DMS153 treated with DMSO at 0.1 percent for 48 hours (cell line): ENCODE measurements around the gene SS18L1.
"Not testable (repeated sequence)": the region's sequence is repeated elsewhere in the genome, so short reads cannot be mapped to it uniquely, and the experiment has no call there.

Source experiments
- DNase-seq: peaks from one replicate; lab custom pipeline; 2025; ENCODE audit not compliant: unreplicated experiment; lab: John Stamatoyannopoulos, UW

SS18L1 gene

DNA sequence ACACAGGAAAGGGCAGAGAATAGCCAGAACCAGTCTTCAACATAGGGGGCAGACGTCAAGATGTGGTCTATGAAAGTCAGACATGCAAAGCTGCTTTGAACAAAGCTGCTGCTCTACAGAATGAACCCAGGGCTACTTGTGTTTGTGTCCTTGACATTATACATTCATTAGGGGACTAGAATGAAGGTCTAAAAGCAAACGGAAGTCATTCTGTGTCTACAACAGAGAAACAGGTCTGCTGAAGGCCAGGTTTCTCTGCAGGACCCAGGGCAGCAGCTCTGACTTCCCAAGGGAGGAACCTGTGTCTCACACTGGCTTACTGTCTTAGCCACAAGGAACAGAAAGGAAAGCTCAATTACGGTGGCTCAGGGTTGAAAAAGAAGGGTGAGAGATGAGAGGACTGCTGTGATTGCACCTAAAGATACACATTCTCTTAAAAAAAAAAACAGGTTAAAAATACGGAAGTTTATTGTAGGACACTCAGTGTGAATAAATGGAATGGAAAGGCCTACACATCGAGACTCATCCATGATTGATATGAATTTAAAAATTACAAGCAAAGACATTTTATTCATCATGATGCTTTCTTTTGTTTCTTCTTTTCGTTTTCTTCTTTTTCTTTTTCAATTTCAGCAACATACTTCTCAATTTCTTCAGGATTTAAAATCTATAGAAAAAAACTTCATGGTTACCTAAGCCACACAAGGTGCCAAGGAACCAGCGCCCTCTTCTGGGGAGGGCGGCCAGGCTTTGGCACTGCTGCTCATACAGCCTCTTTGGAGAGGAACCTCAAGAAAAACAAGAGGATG is 7.1 kb upstream of the SS18L1 start:
- DNase-seq = peak; percentile 4

DNA sequence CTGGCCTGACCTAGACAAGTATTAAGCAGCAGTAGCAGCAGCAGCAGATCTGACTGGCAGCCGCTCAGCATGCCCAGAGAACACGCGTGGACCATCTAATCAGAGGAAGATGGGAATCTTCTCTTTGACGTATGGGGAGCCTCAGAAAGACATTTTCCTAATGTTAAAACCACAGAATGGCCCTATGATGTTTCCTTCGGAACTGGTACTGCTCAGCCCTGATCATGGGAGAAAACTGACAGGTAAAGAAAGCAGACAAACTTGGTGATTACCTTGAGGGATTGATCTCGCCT is 6.5 kb upstream of the SS18L1 start:
- DNase-seq = no peak

DNA sequence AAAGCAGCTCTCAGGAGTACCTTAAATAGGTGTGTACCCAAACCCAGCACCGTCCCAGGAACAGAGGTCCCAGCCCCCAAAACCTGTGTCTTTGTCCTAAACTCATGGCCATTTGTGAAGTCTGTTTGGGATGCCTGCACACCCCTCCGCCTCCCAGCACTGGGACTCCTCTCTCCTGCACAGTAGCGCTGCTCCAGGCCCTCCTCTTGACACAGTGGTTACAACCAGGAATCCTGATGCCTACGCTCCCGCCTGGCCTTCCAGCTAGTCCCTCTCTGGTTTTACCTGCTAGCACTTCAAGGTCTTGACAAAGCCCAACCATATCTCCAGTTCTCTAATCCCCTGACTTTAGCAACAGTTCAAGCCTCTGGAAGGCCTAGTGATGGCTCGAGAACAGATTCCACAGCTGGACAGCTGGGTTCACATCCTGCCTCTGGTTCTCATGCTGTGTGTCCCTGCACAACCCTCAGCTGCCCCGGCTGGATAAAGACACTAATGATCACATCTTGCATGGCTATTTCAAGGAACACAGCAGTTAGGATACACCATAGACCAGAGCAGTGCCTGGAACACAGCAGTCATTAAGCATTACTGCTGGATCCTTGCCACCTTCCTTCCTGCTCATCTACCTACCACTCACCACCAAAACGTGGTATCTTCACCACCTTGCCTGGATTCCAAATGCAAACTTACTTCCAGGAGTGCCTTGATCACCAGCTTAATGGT is 5.9 kb upstream of the SS18L1 start:
- DNase-seq = no peak

DNA sequence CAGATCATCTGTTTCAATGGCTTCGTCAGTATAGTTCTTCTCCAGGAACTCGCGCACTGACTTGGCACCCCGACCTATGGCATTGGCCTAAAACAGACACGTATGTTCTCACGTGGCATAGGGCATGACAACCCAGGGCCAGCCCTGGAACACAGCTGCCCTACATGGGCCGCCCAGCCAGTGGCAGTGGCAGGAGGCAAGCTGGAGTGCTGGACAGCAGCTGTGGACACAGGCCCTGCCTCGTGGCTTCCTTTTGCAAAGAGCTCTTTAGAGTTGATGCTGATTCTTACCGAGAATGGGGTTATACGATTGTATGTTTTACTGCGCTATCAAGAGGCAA is 5.4 kb upstream of the SS18L1 start:
- no peak for DNase-seq

DNA sequence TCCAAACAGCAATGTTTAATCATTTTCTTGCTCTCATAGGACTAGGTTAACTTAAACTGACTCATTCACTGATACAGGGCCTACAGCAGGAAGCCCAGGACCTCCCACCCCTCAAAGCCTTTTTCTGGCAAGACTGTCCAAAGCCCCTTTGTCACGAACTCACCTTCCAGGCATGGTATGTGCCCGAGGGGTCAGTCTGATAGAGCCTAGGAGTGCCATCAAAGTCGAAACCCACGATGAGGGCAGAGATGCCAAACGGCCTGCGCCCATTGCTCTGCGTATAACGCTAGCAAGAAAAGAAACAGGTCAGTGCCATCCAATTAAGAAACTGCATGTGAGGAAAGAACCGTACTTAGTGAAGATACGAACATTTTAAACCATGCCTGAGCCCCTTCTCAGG is 4.7 kb upstream of the SS18L1 start:
- no peak for DNase-seq

DNA sequence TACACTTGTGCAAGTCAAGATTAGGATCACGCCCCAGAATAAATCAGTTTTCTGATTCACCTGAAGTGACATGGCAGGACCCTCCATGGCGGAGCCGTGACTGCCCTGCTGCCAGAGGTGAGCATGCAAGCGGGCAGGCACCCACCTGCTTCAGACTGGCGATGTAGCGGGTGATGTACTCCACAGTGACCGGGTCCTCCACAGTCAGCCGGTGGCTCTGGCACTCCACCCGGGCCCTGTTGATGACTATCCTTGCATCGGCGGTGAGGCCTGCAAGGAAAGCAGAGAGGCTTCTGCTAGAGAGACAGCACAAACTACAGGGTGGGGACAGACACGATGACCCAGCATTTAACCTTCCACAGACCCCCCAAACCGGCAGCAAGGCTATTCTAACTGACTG is 3.9 kb upstream of the SS18L1 start:
- no peak for DNase-seq

DNA sequence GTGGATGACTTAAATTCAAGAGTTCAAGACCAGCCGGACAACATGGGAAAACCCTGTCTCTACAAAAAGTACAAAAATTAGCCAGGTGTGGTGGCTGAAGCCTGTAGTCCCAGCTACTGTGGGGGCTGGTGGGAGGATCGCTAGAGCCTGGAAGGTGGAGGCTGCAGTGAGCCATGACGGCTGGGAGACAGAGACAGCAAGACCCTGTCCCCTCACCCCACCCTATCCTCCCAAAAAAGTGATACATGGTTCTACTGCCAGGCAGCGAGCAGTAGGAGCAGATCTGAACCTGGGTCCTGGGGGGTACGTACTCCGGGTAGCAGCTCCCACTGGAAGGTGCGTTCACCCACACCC is 2.5 kb upstream of the SS18L1 start:
- DNase-seq = no peak

DNA sequence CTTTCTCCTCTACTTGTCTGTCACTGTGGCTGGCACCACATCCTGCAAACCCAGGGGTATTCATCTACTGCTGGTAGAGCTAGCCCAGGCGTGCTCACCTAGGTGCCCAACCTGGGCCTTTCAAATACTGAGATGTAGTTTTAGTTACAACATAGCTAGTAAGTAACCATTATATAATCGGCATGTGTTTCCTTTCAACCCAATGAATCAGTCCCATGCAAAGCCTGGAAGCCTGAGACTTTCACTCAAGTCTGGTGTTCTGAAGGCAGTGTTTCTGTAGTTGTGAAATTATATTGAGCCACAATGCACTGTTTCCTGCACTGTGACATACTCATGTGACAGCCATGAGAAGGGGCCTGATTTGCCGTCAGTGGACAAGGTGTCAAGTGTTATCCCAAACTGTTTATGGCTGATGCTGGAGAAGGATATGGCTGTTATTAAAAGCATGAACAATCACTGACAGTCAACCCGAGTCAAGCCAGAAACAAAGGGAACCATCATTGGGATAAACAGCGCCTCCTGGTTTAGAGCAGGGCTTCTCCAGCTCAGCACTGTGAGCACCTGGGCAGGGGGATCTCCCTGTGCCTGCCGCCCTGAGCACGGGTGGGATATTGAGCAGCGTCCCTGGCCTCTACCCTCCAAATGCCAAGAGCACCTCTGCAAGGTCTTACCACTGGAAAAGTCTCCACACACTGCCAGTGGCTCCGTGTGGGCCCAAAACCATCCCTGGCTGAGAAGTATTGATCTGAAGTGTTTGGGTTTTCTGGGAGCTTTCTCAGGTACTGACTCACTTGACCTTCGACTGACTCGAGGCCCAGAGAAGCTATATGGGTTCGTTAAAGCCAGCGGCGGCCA is 1.9 kb upstream of the SS18L1 start:
- DNase-seq = no peak

DNA sequence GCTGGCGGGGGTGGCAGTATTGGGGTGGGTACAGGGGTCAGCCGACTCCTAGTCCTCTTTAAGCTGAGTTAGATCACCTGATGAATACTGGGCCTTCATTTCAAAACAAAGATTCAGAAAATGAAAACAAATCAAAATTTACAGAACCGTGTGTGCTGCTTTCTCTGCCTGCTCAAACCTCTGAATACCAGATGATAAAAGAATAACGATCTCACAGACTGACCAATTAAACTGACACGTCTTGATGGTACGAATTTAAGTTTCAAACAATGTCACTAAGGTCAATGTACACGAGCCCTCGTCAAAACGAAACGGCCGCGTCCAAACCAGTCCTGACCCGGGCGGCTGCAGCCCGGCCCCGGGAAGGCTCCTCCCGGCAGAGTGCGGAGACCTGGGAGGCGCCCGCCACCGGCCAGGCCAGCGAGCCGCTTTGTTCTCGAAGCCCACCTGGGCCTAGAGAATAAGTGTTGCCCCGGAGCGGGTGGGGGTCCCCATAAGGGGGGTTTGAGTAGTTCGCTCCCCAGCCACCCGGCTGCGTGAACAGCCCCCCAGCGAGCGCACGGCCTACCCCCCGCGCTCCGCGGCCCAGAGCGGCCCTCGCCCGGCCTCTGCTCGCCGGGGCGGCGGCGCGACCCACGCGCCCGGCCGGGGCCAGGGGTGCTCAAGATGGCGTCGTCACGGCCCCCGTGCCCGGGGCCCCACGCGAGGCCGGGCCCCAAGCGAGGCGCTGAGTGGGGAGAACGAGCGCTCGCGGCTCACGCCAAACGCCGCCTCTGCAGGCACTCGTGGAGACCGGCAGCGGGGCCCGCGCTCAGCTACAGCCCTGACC is 1.1 kb upstream of the SS18L1 start:
- no peak for DNase-seq

DNA sequence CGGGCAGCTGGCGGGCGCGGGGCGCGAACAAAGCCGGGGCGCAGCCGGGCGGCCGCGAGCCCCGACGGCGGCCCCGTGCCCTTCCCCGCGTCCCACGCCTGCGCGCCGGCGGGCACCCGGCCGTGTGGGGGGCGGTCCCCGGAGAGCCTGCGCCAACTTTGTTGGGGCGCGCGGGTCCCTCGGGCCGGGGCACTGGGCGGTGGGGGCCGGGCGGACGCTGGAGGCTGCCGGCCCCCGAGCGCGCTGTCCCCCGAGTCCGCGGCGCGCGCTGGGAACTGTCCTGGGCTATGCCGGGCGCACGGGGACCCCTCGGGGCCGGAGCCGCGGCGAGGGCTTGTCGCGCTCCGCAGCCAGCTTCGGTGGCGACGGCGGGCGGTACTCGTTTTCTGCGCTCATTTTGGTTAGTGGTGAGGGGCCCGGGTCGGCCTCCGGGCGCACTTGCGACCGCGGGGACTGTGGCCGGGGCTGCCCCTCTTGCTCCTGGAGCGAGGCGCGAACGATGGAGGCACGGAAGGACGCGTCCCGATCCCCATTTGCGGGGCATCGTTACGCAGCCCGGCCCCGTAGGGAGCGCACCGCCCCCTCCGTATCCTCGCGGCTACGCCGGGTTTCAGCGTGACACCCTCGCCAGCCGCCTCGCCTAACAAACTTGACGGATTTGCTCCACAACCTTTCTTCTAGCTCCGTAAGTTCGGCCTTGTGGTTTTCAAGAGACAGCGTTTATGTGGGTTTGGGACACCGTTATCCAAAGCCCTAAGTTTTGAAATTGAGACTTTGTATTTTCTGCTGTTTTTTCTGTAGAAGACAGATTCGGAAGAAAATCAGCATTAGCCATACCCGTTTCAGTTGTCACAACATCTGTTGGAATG is 622 bp downstream of the SS18L1 start:
- no peak for DNase-seq

DNA sequence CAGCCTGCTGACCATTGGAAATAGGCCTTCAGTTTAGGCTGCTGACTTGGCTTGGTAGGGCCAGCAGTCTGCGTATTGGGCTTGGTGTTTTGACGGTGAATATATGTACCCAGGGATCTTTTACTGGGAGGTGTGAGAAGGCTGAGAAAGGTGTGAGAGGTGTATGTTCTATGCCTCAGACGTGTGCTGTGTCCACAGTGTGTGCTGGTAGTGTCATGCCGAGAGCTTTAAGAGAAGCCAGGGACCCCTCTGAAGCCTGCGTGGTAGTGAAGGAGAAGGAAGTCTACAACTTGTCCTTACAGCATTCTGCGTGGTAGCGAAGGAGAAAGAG is 2.1 kb downstream of the SS18L1 start:
- DNase-seq = no peak

DNA sequence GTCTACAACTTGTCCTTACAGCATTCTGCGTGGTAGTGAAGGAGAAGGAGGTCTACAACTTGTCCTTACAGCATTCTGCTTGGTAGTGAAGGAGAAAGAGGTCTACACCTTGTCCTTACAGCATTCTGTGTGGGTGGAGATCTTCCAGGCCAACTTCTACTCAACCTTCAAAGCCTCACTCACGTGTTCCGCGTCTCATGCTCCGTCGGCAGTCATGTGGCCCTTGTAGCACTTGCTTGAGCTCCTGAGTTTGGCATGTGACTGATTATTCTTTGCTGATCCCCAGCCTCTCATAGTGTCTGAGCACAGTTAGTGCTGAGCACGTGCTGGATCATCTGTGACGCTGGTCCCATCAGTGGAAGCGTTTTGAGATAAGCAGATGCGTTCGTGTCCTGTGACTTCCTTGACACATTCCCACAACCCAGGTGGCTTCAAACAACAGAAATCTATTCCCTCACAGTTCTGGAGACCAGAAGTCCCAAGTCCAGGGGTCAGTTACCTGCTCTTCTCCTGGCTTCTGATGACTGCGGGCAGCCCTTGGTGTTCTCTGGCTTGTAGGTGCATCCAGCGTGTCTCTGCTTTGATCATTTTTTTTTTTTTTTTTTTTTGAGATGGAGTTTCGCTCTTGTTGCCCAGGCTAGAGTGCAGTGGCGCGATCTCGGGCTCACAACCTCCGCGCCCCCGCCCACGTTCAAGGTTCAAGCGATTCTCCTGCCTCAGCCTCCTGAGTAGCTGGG is 2.6 kb downstream of the SS18L1 start:
- no peak for DNase-seq

DNA sequence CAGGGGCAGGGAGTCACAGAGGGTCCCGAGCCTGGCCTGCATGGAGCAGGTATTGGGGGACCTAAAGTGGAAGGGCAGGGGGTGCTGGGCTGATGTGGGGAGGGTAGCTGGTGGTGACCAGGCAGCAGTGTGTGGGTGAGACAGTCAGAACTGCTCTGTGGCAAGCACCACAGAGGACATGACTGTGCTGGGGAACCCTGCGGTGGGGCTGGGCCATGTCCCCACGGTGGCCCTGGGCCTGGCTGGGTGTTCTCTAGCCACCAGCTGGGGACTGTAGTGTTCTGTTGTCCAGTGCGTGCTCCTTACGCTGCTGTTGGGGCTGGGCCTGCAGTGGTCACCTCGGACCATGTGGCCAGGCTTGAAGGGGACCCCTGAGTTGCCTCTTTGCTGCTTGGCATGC is 3.6 kb downstream of the SS18L1 start:
- no peak for DNase-seq

DNA sequence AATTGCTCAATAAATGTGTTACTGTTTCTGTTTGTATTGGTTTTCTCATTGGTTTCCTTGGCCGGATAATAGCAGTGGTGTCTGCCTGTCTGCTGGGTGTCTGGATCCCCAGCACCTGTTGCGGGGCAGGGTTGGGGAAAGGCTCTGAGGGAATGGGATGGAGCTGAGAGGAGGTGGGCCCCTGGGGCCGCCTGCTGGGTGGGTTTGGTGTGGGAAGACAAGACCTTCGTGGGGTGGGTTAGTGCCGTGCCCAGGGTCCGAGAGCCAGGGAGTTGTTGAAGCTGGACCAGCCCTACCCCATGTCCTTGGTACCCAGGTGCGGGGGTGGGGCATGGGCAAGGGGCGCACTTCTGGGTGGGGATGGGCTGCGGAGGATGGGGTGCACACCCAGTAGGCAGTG is 4.0 kb downstream of the SS18L1 start:
- DNase-seq = no peak

DNA sequence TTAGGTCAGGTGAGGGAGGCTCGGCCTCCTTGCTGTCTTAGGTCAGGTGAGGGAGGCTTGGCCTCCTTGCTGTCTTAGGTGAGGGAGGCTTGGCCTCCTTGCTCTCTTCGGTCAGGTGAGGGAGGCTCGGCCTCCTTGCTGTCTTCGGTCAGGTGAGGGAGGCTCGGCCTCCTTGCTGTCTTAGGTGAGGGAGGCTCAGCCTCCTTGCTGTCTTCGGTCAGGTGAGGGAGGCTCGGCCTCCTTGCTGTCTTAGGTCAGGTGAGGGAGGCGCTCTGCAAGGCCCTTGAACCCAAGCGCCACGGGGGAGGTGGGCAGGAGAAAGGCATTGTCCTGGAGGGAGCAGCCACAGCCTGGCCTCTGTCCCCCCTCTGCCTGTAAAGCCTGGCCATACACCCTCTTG is 4.8 kb downstream of the SS18L1 start:
- not testable (repeated sequence) for DNase-seq

DNA sequence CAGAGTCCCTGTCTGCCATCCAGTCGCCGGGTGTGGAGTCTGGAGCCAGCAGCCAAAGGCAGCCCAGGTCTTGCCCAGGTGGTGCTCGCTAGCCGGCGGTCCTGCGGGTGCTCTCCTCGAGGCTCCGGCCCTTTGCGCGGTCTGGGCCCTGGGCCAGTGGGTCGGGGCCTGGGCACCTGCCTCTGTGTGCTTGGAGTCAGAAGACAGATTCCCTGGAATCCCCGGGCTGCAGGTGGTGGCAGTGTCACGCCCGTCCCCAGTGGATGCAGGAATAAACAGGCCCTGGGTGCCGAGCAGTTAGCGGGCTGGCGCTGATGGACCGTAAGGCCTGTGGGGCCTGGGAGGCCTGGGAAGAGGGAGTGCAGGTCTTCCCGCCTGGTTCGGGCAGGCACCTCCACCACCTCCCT is 5.3 kb downstream of the SS18L1 start:
- DNase-seq = no peak

DNA sequence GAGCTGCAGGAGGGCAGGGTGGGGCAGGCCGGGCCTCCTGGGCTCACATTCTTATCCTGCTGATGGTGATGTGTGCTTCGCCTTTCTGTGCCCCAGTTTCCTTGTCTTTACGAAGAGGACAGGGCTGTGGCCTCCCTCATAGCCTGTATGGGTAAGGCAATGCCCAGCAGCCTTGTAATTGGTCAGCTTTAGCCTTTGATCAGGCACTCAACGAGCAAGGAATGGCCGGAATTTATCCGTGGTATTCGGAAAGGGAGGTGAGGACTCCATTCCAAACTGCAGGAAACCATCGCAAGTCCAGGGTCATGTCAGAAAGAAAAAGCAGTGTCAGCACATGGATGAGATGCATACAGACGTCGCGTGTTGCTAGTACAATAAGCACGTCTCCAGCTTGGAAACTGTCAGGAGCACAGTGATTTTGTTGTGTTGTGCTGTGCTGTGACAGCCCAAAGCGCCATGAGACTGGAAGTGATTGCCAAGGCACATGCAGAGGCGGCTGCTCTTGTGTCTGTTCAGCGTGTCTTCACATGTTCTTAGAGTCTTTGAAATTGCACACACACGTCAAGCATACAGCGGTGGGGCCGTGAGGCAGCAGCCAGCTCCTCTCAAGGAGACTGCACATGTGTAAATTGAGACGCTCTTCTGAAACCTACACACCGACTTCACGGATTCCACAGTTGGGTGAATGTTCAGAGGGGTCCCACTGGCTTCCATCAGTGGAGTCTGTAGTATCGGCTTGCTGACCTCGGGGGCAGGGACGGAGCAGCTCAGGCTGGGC is 6.2 kb downstream of the SS18L1 start:
- no peak for DNase-seq

DNA sequence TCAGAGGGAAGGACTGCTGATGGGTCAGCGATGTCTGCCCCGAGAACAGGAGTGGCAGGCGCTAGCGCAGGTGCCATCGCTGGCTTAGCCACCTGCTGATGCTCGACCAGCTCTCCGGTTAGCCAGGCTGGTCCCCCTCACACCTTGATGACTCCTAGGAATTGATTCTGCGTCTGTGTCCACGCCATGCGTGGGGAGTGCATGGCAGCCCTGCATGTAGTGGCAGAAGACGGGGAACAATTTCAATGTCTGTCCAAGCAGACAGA is 6.7 kb downstream of the SS18L1 start:
- DNase-seq = no peak

DNA sequence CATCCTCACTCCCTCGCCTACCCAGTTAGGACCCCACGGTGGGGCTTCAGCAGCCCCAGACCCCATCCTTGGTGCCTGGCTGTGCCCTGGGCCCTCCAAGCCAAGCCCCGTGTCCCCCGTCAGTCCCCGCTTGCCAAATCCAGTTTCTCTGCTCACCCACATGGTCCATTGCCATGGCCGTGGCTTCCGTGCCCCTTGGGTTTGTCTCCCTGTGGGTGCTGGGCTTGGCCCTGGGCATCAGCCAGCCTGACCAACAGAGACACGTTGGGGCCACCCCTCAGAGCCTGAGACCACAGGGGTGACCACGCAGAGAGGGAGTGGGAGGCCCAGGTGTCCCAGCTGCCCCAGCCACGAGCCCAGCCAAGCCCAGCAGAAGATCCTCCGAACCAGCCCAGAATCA is 7.7 kb downstream of the SS18L1 start:
- no peak for DNase-seq
